Subcutaneous abdominal adipose tissue (tissue), 5 donors: Measurements from ENCODE around the gene SEM1.
"Not testable (repeated sequence)": the region's sequence is repeated elsewhere in the genome, so short reads cannot be mapped to it uniquely, and the experiment has no call there.

Source experiments
- H3K27ac ChIP-seq: one replicate; pipeline ENCODE4 v1.7.0; 2013; ENCODE audit warnings: low read depth, mild to moderate bottlenecking, inconsistent platforms, low read length, moderate library complexity
- H3K27me3 ChIP-seq, 5 donors: one replicate each; pipeline ENCODE4 v1.7.0; 2013; ENCODE audit warnings: low read length in 5 of 5, inconsistent platforms in 1 of 5; ENCODE audit not compliant: control insufficient read depth in 5 of 5, insufficient read depth in 4 of 5
- H3K36me3 ChIP-seq, 5 donors: one replicate each; pipeline ENCODE4 v1.7.0; 2013; ENCODE audit warnings: low read length in 5 of 5; ENCODE audit not compliant: control insufficient read depth in 5 of 5, insufficient read depth in 5 of 5
- H3K4me1 ChIP-seq, 5 donors: one replicate each; pipeline ENCODE4 v1.7.0; 2013; ENCODE audit warnings: low read length in 5 of 5, mild to moderate bottlenecking in 3 of 5, moderate library complexity in 1 of 5; ENCODE audit not compliant: control insufficient read depth in 5 of 5, insufficient read depth in 5 of 5
- H3K4me3 ChIP-seq, 5 donors: one replicate each; pipeline ENCODE4 v1.7.0; 2013; ENCODE audit warnings: low read length in 5 of 5, low read depth in 1 of 5
- H3K9ac ChIP-seq, 5 donors: one replicate each; pipeline ENCODE4 v1.7.0; 2013; ENCODE audit warnings: low read length in 5 of 5, mild to moderate bottlenecking in 4 of 5, moderate library complexity in 3 of 5
- H3K9me3 ChIP-seq, 5 donors: one replicate each; pipeline ENCODE4 v1.7.0; 2013; ENCODE audit warnings: low read length in 5 of 5; ENCODE audit not compliant: control insufficient read depth in 5 of 5
- donor health status: healthy.
- donor health status: healthy.
- donor health status: healthy.
- donor health status: healthy.
- donor health status: healthy.

The SEM1 gene

GRCh38 chr7:96649981-96650380 is 59.7 kb downstream of the SEM1 start:
- H3K4me1 ChIP-seq: no peaks in the 10 kb centered on the region
- peaks cover 0 to 2% (median 0%) of the 10 kb centered on the region in 5 donors for H3K9me3 ChIP-seq
- H3K27ac ChIP-seq: no peak overlapping the region
- no peaks in the 10 kb centered on the region for H3K27me3 ChIP-seq
- H3K4me3 ChIP-seq: no peak overlapping the region
- no peak overlapping the region for H3K9ac ChIP-seq
- peaks cover 0 to 2% (median 0%) of the 10 kb centered on the region in 5 donors for H3K36me3 ChIP-seq

- no peak overlapping the region for H3K4me3 ChIP-seq
- H3K9me3 ChIP-seq: peaks cover 0 to 2% (median 0%) of the 10 kb centered on the region in 5 donors
- H3K27me3 ChIP-seq: no peaks in the 10 kb centered on the region
- H3K27ac ChIP-seq: no peak overlapping the region
- no peak overlapping the region for H3K9ac ChIP-seq
- peaks cover 0 to 2% (median 0%) of the 10 kb centered on the region in 5 donors for H3K36me3 ChIP-seq
- H3K4me1 ChIP-seq: no peaks in the 10 kb centered on the region
Observed at GRCh38 chr7:96648784-96649183, 60.9 kb downstream of the SEM1 start.

GRCh38 chr7:96647733-96648132 is 61.9 kb downstream of the SEM1 start:
- no peaks in the 10 kb centered on the region for H3K27me3 ChIP-seq

GRCh38 chr7:96645084-96645483 is 64.6 kb downstream of the SEM1 start:
- no peak overlapping the region for H3K27ac ChIP-seq
- no peaks in the 10 kb centered on the region for H3K9me3 ChIP-seq
- H3K9ac ChIP-seq: no peak overlapping the region
- no peak overlapping the region for H3K4me3 ChIP-seq
- peaks cover 0 to 2% (median 0%) of the 10 kb centered on the region in 5 donors for H3K36me3 ChIP-seq
- no peaks in the 10 kb centered on the region for H3K4me1 ChIP-seq
- no peaks in the 10 kb centered on the region for H3K27me3 ChIP-seq

More at GRCh38 chr7:96647733-96648132, 61.9 kb downstream of the SEM1 start:
- H3K9ac ChIP-seq: no peak overlapping the region
- no peaks in the 10 kb centered on the region for H3K4me1 ChIP-seq
- H3K9me3 ChIP-seq: peaks cover 0 to under 1% (median 0%) of the 10 kb centered on the region in 5 donors
- peaks cover 0 to 2% (median 0%) of the 10 kb centered on the region in 5 donors for H3K36me3 ChIP-seq
- H3K27ac ChIP-seq: no peak overlapping the region
- H3K4me3 ChIP-seq: no peak overlapping the region

GRCh38 chr7:96643436-96643835 is 66.2 kb downstream of the SEM1 start:
- H3K27ac ChIP-seq, H3K4me1 ChIP-seq, H3K9me3 ChIP-seq, H3K9ac ChIP-seq, H3K27me3 ChIP-seq, H3K36me3 ChIP-seq, H3K4me3 ChIP-seq: not testable (repeated sequence)

GRCh38 chr7:96640054-96640453 is 69.6 kb downstream of the SEM1 start:
- Histone ChIP-seq H3K4me1 (peaks cover 0 to 5% (median 0%) of the 10 kb centered on the region in 5 donors), H3K9me3 (no peaks in the 10 kb centered on the region), H3K9ac (no peak overlapping the region), H3K36me3 (peaks cover 0 to 5% (median 0%) of the 10 kb centered on the region in 5 donors), H3K27ac (no peak overlapping the region), H3K4me3 (no peak overlapping the region), H3K27me3 (no peaks in the 10 kb centered on the region)
